22Rv1 (cell line): Measurements from ENCODE around the gene GABBR2.
"Not testable (repeated sequence)": the region's sequence is repeated elsewhere in the genome, so short reads cannot be mapped to it uniquely, and the experiment has no call there.

Experiments used
- H3K27ac ChIP-seq: fragments of 450-650 bp; 2 replicates; pipeline ENCODE4 v1.5.1; 2017
- CTCF ChIP-seq: fragments of 450-650 bp; IDR thresholded peaks from 2 replicates; pipeline ENCODE4 v1.5.1; 2017; ENCODE audit warnings: mild to moderate bottlenecking
- ZFX ChIP-seq: fragments of 450-650 bp; IDR thresholded peaks from 2 replicates; pipeline ENCODE4 v1.6.1; 2017; ENCODE audit warnings: antibody characterized with exemption, borderline replicate concordance

GABBR2 gene

GRCh38 chr9:98694943-98695342 is 13.8 kb downstream of the GABBR2 start:
- no peak overlapping the region for H3K27ac ChIP-seq
- no peak for TF ChIP-seq ZFX
- no peak for TF ChIP-seq CTCF

GRCh38 chr9:98692392-98692791 is 16.3 kb downstream of the GABBR2 start:
- H3K27ac ChIP-seq: no peak overlapping the region
- TF ChIP-seq ZFX (no peak), CTCF (no peak)

- TF ChIP-seq CTCF (no peak), ZFX (no peak)
- no peak overlapping the region for H3K27ac ChIP-seq
Measured at GRCh38 chr9:98691890-98692289, 16.8 kb downstream of the GABBR2 start.

GRCh38 chr9:98690686-98691085 is 18.0 kb downstream of the GABBR2 start:
- TF ChIP-seq ZFX (no peak), CTCF (no peak)
- no peak overlapping the region for H3K27ac ChIP-seq

- H3K27ac ChIP-seq: no peak overlapping the region
- no peak for TF ChIP-seq CTCF
- TF ChIP-seq ZFX: no peak
Measured at GRCh38 chr9:98688710-98689495, 19.8 kb downstream of the GABBR2 start.

- TF ChIP-seq CTCF (no peak), ZFX (no peak)
- H3K27ac ChIP-seq: no peak overlapping the region
Measured at GRCh38 chr9:98687911-98688310, 20.8 kb downstream of the GABBR2 start.

GRCh38 chr9:98686961-98687855 is 21.5 kb downstream of the GABBR2 start:
- no peak overlapping the region for H3K27ac ChIP-seq
- no peak for TF ChIP-seq ZFX
- no peak for TF ChIP-seq CTCF

GRCh38 chr9:98684816-98685215 is 23.9 kb downstream of the GABBR2 start:
- H3K27ac ChIP-seq: not testable (repeated sequence)
